IgD-negative memory B cell (primary cell): ENCODE data around the gene THSD4. TPM values are rescaled to one million over a fixed set of nuclear protein-coding genes. Genes with fewer than 3 reads are reported as not detected.

Experiments used
- H3K27ac Mint-ChIP-seq, 3 donors: one replicate each; pipeline ENCODE4 v1.8.0; 2020 to 2022; ENCODE audit warnings: mild to moderate bottlenecking in 3 of 3, mixed read lengths in 3 of 3, moderate library complexity in 1 of 3
- H3K27me3 Mint-ChIP-seq: one replicate; pipeline ENCODE4 v1.8.0; 2021; ENCODE audit warnings: mixed read lengths
- H3K36me3 Mint-ChIP-seq: one replicate; pipeline ENCODE4 v1.8.0; 2020; ENCODE audit warnings: mild to moderate bottlenecking, mixed read lengths
- H3K4me1 Mint-ChIP-seq, 3 donors: one replicate each; pipeline ENCODE4 v1.8.0; 2020 to 2022; ENCODE audit warnings: mixed read lengths in 3 of 3, mild to moderate bottlenecking in 1 of 3
- H3K4me3 Mint-ChIP-seq, 4 donors: one replicate each; pipeline ENCODE4 v1.8.0; 2020 to 2022; ENCODE audit warnings: mild to moderate bottlenecking in 4 of 4, mixed read lengths in 4 of 4, moderate library complexity in 3 of 4
- H3K9me3 Mint-ChIP-seq, 3 donors: one replicate each; pipeline ENCODE4 v1.8.0; 2020 to 2021; ENCODE audit warnings: mixed read lengths in 3 of 3, mild to moderate bottlenecking in 1 of 3
- polyA plus RNA-seq: library from polyadenylated mRNA; unstranded; fragments of 300-500 nt; fragmentation: Illumina TruSeq; gene quantifications from one replicate; pipeline ENCODE4 v1.2.3, GENCODE V29; 2021

THSD4 gene
- polyA plus RNA-seq, 1 donor from 2014 or later: not detected

DNA sequence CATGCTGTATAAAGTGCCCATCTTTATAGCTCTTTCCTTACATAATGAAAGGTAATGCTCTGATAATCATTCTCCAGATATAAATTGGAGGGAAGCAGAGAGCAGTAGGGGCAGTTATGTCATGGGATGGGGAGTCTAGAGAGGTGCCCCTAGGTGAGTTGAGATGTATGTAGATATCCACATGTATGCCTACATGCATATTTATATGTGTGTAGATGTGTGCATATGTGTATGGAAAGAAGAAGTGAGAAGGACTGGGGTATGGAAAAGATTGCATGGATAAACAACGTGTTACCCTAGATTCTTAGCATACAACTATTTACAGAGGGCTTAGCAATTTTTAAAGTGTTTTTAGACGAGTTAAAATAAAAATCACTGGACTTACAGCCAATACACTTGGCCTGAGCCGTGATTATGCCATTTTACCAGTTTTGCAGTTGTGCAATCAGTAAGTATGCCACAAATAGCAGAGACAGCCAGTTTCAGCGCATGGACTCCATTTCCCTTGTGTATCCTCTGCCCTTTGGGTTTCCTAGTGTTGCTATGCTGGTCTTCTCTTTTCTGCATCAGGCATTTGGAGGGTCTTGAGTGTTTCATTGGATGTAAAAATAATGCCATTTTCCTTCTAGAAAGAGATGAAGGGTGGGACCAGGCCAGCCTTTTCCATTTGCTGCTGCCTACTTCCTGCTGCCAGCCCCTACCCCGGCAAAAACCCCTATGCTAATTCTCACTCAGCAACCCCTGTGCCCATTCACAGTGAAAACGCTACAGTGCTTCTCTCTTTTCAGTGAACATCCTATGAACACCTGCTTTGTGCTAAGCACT is 495.7 kb downstream of the THSD4 start:
- Mint-ChIP-seq H3K27me3 (peaks cover 4% of the 10 kb centered on the region), H3K27ac (no peak overlapping the region), H3K9me3 (peaks cover 0 to 1% (median 0%) of the 10 kb centered on the region in 3 donors), H3K4me3 (no peak overlapping the region), H3K4me1 (no peaks in the 10 kb centered on the region), H3K36me3 (no peaks in the 10 kb centered on the region)

DNA sequence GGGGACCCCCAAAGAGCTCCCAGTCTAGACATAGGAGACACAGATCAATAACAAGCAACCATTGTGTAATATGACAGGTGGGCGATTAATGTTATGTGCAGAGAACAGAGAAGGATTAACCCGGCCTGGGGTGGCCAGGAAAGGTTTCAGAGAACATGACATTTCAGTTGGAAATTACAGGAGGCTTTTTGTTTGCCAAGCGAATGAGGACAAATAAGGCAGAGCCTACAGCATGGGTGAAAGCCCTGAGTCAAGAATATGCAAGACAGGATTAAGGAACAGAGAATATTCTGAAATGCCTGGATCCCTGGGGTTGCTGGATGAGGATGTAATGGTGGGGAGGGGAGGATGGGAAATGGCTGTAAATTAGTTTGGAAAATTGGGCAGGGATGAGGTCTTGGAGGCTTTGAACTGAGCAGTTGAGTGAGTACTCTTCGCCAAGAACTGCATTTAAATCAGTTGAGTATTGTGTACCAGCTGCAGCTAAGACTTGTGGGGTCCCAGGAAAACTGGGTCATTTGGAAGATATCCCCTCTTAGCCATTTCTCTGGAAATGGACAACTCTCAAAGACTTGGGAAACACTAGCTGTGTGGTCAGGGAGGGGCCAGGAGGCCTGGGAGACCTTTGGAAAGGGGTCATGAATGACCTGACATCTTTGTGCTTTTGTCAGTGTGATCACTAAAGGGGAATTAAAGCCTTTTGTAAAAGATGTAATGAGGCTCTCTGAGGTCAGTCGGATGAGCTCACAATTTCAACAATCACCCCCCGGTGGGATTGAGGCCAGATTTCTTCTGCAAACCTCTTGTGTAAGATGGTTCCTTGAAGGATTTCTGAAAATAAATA is 496.5 kb downstream of the THSD4 start:
- H3K4me3 Mint-ChIP-seq: no peak overlapping the region
- no peak overlapping the region for H3K27ac Mint-ChIP-seq
- H3K27me3 Mint-ChIP-seq: peaks cover 4% of the 10 kb centered on the region
- no peaks in the 10 kb centered on the region for H3K36me3 Mint-ChIP-seq
- H3K4me1 Mint-ChIP-seq: no peaks in the 10 kb centered on the region
- peaks cover 0 to 1% (median 0%) of the 10 kb centered on the region in 3 donors for H3K9me3 Mint-ChIP-seq

DNA sequence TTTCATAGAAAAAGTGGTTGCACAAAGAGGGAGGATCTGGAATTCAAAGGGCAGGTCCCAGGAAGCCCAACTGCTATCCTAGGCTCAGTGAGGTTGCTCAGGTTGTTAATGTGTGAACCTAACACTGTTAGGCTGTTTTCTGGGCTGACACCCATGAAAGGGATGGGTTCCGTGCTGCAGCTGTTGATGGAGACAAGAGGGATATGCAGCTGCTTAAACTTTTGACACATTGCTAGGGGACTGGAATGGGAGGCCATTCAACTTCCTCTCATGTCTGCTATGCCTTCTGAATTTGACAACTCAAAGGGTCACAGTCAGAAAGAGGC is 497.1 kb downstream of the THSD4 start:
- Mint-ChIP-seq H3K27ac (no peak overlapping the region), H3K27me3 (peaks cover 2% of the 10 kb centered on the region), H3K9me3 (peaks cover 0 to 1% (median 0%) of the 10 kb centered on the region in 3 donors), H3K36me3 (no peaks in the 10 kb centered on the region), H3K4me3 (no peak overlapping the region), H3K4me1 (no peaks in the 10 kb centered on the region)

DNA sequence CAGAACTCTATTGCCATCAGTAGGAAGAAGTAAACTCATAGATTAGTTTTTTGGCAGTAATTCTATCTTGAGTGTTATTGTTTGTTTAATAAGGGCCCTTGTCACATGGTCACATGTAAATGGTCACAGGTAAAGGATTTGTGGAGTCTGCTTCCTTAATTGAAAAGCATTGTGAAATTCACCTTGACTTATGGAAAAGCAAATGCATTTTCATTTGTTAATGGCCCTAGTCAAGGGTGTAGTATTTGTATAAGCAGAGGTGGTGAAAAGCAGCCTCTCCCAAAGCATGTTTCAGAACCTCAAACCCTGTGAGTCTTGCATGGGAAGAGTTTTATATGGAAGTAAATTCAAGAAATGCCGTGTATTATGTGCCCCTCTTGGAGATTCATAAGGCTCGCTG is 497.6 kb downstream of the THSD4 start:
- Mint-ChIP-seq H3K9me3 (no peaks in the 10 kb centered on the region), H3K27me3 (no peaks in the 10 kb centered on the region), H3K36me3 (no peaks in the 10 kb centered on the region), H3K4me1 (no peaks in the 10 kb centered on the region), H3K4me3 (no peak overlapping the region), H3K27ac (no peak overlapping the region)

DNA sequence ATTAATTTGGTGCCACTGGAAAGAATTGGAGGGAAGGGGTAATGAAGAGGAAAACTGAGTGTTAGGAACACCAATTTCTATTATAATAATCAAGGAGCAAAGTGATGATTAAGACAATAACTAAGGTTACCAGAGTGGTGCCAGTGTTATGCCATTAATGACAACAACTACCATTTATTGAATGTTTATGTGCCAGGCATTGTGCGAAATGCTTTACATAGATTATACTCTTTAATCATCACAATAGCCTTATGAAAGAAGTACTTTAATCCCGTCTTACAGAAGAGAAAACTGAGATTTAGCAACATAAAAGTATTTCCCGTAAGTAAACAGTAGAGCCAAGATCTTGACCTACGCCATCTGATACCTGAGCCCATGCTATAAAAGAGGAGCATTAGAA is 507.8 kb downstream of the THSD4 start:
- Mint-ChIP-seq H3K27me3 (peaks cover 11% of the 10 kb centered on the region), H3K9me3 (peaks cover 0 to 4% (median 0%) of the 10 kb centered on the region in 3 donors), H3K36me3 (no peaks in the 10 kb centered on the region), H3K4me1 (no peaks in the 10 kb centered on the region), H3K4me3 (no peak overlapping the region), H3K27ac (no peak overlapping the region)

DNA sequence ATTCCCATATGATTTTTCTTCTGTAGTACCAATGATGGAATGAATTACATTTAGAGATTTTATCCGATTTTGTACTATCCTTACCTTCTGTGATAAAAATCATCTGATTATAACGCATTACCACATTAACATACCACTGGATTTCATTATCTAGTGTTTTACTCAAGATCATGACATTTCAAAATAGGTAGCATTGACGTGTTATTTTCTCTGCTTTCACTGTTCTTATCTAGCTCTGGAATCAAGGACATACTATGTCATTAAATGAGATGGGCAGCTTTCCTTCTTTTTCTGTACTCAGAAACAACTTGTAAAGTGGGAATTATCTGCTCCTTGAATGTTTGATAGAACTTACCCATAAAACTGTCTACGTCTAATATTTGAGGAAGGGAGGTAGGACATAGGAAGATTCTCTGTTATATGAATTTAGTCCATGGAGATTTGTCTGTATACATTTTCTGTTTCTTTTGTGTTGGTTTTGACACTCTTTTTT is 511.4 kb downstream of the THSD4 start:
- H3K27me3 Mint-ChIP-seq: peaks cover 13% of the 10 kb centered on the region

DNA sequence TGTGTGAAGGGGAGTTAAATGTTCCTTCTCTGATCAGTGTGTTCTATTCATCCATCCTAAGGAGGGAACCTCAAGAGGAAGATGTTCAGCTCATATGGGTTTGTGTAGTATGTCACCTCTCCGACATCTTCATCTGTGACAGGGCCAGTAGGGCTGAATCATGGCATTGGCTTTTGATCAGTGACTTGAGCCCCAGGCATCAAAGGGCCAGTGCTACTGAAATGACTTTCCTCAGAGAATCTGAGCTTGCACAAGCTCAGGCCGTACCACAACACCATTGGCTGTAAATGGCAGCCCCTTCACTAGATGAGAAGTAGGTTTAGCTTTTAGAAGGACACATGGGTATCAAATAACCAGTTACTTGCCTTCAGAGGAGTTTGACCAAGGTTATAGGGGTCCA is 511.9 kb downstream of the THSD4 start:
- peaks cover 13% of the 10 kb centered on the region for H3K27me3 Mint-ChIP-seq
- no peaks in the 10 kb centered on the region for H3K36me3 Mint-ChIP-seq
- no peak overlapping the region for H3K4me3 Mint-ChIP-seq
- H3K9me3 Mint-ChIP-seq: peaks cover 0 to 4% (median 0%) of the 10 kb centered on the region in 3 donors
- no peak overlapping the region for H3K27ac Mint-ChIP-seq
- H3K4me1 Mint-ChIP-seq: no peaks in the 10 kb centered on the region

More for the DNA sequence above, 511.4 kb downstream of the THSD4 start:
- Mint-ChIP-seq H3K4me3 (no peak overlapping the region), H3K9me3 (peaks cover 0 to 4% (median 0%) of the 10 kb centered on the region in 3 donors), H3K4me1 (no peaks in the 10 kb centered on the region), H3K36me3 (no peaks in the 10 kb centered on the region), H3K27ac (no peak overlapping the region)

DNA sequence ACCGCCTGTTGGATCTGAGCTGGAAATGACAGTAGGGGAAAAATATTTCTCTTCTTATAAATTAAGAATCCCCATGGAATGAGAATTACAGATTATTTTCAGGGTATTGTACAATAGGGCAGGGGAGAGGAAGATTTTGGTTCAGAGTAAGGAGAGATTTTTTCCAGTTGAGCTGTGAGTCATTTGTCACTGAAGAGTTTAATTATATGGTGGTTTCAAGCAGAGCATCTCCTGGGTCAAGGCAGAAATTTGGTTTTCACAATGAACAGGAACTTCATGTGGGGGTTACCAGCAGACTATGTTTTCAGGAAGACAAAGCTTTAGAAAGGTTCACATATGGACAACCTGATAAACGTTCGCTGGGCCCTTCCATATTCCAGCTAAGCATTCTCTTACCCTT is 512.3 kb downstream of the THSD4 start:
- Mint-ChIP-seq H3K4me1 (no peaks in the 10 kb centered on the region), H3K4me3 (no peak overlapping the region), H3K36me3 (no peaks in the 10 kb centered on the region), H3K27ac (no peak overlapping the region), H3K9me3 (peaks cover 0 to 4% (median 0%) of the 10 kb centered on the region in 3 donors), H3K27me3 (peaks cover 10% of the 10 kb centered on the region)

DNA sequence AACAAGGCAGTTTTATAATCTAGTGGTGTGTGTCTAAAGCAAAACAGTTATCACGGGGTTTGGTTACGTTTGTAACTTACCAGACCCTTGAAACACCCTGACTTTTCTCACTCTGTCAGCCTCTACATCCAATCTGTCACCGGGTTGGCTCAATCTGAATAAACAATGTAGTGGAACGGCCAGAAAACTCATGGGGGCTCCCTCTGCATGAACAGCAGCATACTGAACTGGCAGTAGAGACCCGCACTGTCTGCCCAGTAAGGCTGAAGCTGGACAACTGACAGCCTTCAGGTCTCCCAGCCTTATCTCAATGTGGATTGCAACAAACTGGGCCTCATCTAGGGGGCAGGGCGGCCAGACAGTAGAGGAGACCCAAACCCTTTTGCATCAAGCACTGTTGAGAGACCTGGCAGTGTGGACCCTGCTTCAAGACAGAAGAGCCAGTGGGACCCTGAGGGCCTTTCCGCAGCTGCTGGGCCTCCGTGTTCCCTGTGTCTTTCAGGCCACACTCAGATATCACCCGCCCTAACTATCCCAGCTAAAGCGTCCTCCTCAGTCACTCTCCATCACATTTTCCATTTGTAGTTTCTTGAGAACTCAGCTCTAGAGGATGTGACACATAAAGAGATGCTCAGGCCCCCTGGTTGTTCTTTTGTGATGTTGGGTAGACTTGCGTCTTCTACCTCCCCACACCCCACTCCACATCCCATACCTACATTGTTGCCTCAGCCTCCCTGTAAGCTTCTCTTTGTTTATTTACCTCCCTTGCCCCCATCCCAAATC is 513.9 kb downstream of the THSD4 start:
- Mint-ChIP-seq H3K4me1 (no peaks in the 10 kb centered on the region), H3K9me3 (no peaks in the 10 kb centered on the region), H3K36me3 (no peaks in the 10 kb centered on the region), H3K27ac (no peak overlapping the region), H3K27me3 (peaks cover 8% of the 10 kb centered on the region), H3K4me3 (no peak overlapping the region)

DNA sequence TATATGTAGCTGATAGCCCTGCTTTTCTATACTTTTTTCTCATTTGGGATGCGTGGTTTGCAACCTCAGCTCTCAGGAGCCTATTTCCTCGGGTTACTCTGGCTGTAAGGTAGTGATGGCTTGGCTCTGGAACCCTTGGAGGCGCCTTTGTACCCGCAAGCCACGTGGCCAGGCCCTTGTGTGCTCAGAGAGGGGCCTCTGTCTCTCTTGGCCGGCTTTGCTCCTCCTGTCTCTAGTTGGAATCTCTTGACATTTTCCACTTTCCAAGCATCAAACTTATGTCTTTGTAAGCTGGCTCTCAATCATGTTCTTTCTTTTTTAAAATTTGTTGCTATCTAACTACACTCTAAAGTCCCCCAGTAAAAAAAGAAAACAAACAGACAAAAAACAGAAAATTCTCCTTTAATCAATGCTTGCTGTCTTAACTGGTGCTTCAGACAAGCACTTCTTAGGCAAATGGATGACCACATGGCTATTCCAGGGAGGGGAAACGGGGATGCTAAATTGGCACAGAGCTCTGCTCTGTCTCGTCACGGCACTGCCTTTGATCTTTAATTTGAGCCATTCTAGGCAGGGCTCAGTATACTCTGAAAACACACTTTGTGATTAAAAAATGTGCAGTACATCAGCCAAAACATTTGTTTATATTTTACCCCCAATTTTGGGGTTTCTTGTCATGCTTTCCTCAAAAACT is 514.7 kb downstream of the THSD4 start:
- Mint-ChIP-seq H3K4me3 (no peak overlapping the region), H3K27ac (no peak overlapping the region), H3K9me3 (peaks cover 0 to 2% (median 0%) of the 10 kb centered on the region in 3 donors), H3K4me1 (no peaks in the 10 kb centered on the region), H3K27me3 (peaks cover 8% of the 10 kb centered on the region), H3K36me3 (no peaks in the 10 kb centered on the region)

DNA sequence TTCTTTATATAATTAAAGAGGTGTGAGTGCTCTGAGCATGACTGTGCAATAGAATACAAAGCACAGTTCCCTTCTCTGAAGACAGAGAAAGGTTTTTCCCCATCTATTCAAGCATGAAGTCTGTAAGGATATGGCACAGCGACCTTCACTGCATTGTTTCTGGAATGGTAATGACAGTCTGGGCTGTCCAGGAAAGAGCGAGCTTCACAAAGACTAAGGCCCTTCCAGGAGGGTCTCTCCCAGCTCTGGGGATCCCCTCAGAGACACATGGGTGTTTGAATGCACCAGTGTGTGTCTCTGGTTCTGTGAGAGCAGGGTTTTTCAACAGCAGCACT is 515.2 kb downstream of the THSD4 start:
- H3K9me3 Mint-ChIP-seq: peaks cover 0 to 2% (median 0%) of the 10 kb centered on the region in 3 donors
- H3K36me3 Mint-ChIP-seq: no peaks in the 10 kb centered on the region
- H3K4me1 Mint-ChIP-seq: no peaks in the 10 kb centered on the region
- no peak overlapping the region for H3K4me3 Mint-ChIP-seq
- H3K27me3 Mint-ChIP-seq: peaks cover 6% of the 10 kb centered on the region
- no peak overlapping the region for H3K27ac Mint-ChIP-seq

DNA sequence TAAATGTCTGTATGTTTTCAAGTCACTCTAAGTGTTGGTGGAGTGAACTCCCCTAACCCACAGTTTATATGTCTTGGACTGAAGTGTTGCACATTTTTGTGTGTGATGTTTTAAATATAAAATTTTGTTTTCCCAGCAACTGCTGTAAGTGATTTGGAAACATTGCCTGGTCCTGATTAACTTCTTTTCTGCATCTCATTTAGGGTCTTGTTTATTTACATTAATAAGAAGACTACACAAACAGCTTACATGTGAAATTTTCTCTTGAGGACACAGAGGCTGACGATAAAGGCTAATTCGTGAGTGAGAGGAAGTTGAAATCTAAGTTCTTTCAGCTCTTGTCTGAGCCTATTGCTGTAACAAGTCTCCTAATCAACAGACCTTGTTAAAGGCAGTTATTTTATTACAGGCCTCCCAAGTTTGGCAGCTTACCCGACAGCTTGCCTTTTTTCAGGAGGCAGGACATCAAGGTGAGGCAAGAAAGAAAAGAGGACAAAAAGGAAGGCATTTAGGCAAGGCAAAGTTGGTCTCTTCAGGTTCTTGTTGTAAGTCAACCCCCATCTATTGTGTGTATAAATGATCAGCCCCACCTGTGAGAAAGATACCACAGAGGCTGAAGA is 517.4 kb downstream of the THSD4 start:
- H3K4me1 Mint-ChIP-seq: no peaks in the 10 kb centered on the region
- peaks cover 0 to 2% (median 0%) of the 10 kb centered on the region in 3 donors for H3K9me3 Mint-ChIP-seq
- no peak overlapping the region for H3K4me3 Mint-ChIP-seq
- no peaks in the 10 kb centered on the region for H3K36me3 Mint-ChIP-seq
- H3K27me3 Mint-ChIP-seq: peaks cover 13% of the 10 kb centered on the region
- no peak overlapping the region for H3K27ac Mint-ChIP-seq

DNA sequence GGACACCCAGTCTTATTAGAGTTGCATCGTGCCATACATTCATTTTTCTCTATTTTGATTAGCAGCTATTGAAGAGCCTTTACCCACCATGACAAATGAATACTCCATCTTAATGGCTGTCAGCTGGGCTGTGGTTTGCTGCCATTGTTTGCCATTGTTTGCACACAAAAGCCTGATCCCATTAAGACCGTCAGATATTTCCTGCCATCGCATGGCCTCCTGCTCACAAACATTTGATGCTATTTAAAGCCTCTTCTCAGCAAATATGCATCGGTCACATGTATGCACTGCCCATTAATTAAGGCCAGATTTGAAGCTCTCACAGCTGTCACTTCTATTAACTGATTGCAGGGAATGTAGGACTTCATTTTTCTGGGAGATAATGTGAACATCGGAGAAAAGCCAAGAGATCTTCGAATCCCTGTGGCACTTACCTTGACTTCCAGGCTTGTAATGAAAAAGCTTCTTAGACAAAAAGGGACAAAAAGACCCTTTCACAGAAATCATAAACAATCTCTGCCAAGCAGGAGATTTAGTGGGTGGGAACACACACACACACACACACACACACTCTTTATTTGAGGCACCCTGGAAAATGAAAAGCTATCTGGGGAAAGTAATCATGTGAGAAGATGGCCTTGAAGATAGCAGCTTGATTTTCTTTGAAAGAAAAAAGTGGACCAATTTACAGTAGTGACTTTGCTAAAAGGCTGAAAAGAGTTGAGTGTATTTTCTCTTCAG is 519.7 kb downstream of the THSD4 start:
- Mint-ChIP-seq H3K27me3 (peaks cover 11% of the 10 kb centered on the region), H3K9me3 (peaks cover 0 to 2% (median 0%) of the 10 kb centered on the region in 3 donors), H3K27ac (no peak overlapping the region), H3K4me3 (no peak overlapping the region), H3K4me1 (no peaks in the 10 kb centered on the region), H3K36me3 (no peaks in the 10 kb centered on the region)
